HepG2 (cell line): ENCODE results near the gene RPL41. TPM values are rescaled to one million over a fixed set of nuclear protein-coding genes. Genes with fewer than 3 reads are reported as not detected.
A peak's percentile ranks its signal among the peaks of the same experiment; 100 is the strongest.

Experiments
- ATAC-seq: fragments of 200-7000 bp; cut with Tn5 transposase; 3 replicates; pipeline ENCODE4 v1.9.1; 2020; ENCODE audit warnings: mild to moderate bottlenecking, moderate library complexity
- BruUV-seq: library from RNA; stranded (reverse); fragments of 400-500 nt; replicated peaks from 2 replicates; lab custom pipeline; 2021; lab: Mats Ljungman, UMichigan
- CTCF ChIA-PET: fragments of 300-600 bp; formaldehyde crosslinking; extraction: SDS; loops from one replicate; lab custom pipeline; 2021; ENCODE audit warnings: low total read pairs, inconsistent platforms, low intra/inter-chr PET ratio; lab: Yijun Ruan, JAX
- POLR2A ChIA-PET: fragments of 350-600 bp; sonication (Branson Sonifier 250); formaldehyde crosslinking; loops from one replicate; lab custom pipeline; 2020; ENCODE audit warnings: antibody characterized with exemption, inconsistent platforms; lab: Yijun Ruan, JAX
- DNase-seq: peaks from one replicate; pipeline ENCODE4 v3.0.0-alpha.2; 2015; ENCODE audit warnings: low spot score
- FAIRE-seq: peaks from 3 replicates; lab custom pipeline; 2011; peaks lifted over from hg19 to GRCh38; lab: Jason Lieb, UNC
- H2AFZ ChIP-seq: one replicate; pipeline ENCODE4 v1.6.1; 2011; ENCODE audit warnings: low read length, inconsistent platforms
- H3K27ac ChIP-seq: fragments of 300-600 bp; 3 replicates; pipeline ENCODE4 v1.8.0; 2011; ENCODE audit warnings: mixed run types, mild to moderate bottlenecking, mixed read lengths, low read length, inconsistent platforms; ENCODE audit not compliant: insufficient read depth; ENCODE audit errors: extremely low read length
- H3K27me3 ChIP-seq, 2 experiments: fragments of 200-600 bp in 1 of 2; 2 replicates in 1 of 2; 3 replicates in 1 of 2; pipeline versions ENCODE4 v1.6.0 to v1.8.0; 2011; ENCODE audit warnings: low read length in 2 of 2, mild to moderate bottlenecking in 2 of 2, moderate library complexity in 2 of 2, inconsistent platforms in 1 of 2; ENCODE audit not compliant: insufficient read depth in 2 of 2, control insufficient read depth in 1 of 2
- H3K36me3 ChIP-seq, 2 experiments: fragments of 200-600 bp in 1 of 2; replicated peaks in 1 of 2; 2 replicates in 1 of 2; 3 replicates in 1 of 2; pipeline versions ENCODE4 v1.5.1 to v1.8.0; 2011; ENCODE audit warnings: low read length in 2 of 2, inconsistent platforms in 1 of 2; ENCODE audit not compliant: insufficient read depth in 2 of 2, control insufficient read depth in 1 of 2
- H3K4me1 ChIP-seq: 2 replicates; pipeline ENCODE4 v1.5.1; 2012; ENCODE audit warnings: low read length, inconsistent platforms; ENCODE audit not compliant: insufficient read depth
- H3K4me2 ChIP-seq: 2 replicates; pipeline ENCODE4 v1.6.0; 2011; ENCODE audit warnings: low read depth, low read length, inconsistent platforms
- H3K4me3 ChIP-seq, 3 experiments: fragments of 200-600 bp in 1 of 3; sonication (generic), shearing (Covaris generic) in 1 of 3; replicated peaks in 1 of 3; 2 replicates each; pipeline ENCODE4 v1.5.1; 2011 to 2016; ENCODE audit warnings: low read length in 3 of 3, inconsistent platforms in 2 of 3, low read depth in 2 of 3, mild to moderate bottlenecking in 2 of 3, control low read depth in 1 of 3, mixed read lengths in 1 of 3; ENCODE audit not compliant: insufficient read depth in 1 of 3
- H3K79me2 ChIP-seq: one replicate; pipeline ENCODE4 v1.6.1; 2011; ENCODE audit warnings: low read length, inconsistent platforms; ENCODE audit not compliant: insufficient read depth
- H3K9ac ChIP-seq: 2 replicates; pipeline ENCODE4 v1.6.0; 2011; ENCODE audit warnings: mild to moderate bottlenecking, low read depth, low read length, inconsistent platforms; ENCODE audit not compliant: insufficient read depth
- H3K9me3 ChIP-seq: 2 replicates; pipeline ENCODE4 v1.5.1; 2012; ENCODE audit warnings: mild to moderate bottlenecking, low read length
- H4K20me1 ChIP-seq: 2 replicates; pipeline ENCODE4 v1.6.0; 2011; ENCODE audit warnings: inconsistent platforms, mild to moderate bottlenecking, low read length, moderate library complexity; ENCODE audit not compliant: insufficient read depth
- ARHGAP35 ChIP-seq: sonication (generic); formaldehyde crosslinking; IDR thresholded peaks from 2 replicates; pipeline ENCODE4 v1.9.0; 2022; ENCODE audit warnings: mild to moderate bottlenecking, inconsistent platforms, moderate library complexity, missing genetic modification reagents, borderline replicate concordance
- BHLHE40 ChIP-seq: IDR thresholded peaks from 2 replicates; pipeline ENCODE4 v1.6.1; 2011; ENCODE audit warnings: low read length, improper control_type of control experiment
- GATAD2A ChIP-seq: IDR thresholded peaks from 2 replicates; pipeline ENCODE4 v1.6.1; 2016
- ISL2 ChIP-seq: sonication (generic); formaldehyde crosslinking; IDR thresholded peaks from 2 replicates; pipeline ENCODE4 v1.5.0; 2020; ENCODE audit warnings: missing genetic modification reagents
- MTA1 ChIP-seq: sonication (generic); formaldehyde crosslinking; IDR thresholded peaks from 2 replicates; pipeline ENCODE4 v1.4.0; 2020; ENCODE audit warnings: missing genetic modification reagents, mild to moderate bottlenecking, borderline replicate concordance
- NCOA1 ChIP-seq: sonication (generic); formaldehyde crosslinking; IDR thresholded peaks from 2 replicates; pipeline ENCODE4 v1.9.0; 2021; ENCODE audit warnings: missing genetic modification reagents
- NR2F2 ChIP-seq: IDR thresholded peaks from 2 replicates; pipeline ENCODE4 v1.6.1; 2012; ENCODE audit warnings: low read depth, inconsistent platforms, borderline replicate concordance
- NR3C1 ChIP-seq: sonication (generic); formaldehyde crosslinking; IDR thresholded peaks from 2 replicates; pipeline ENCODE4 v1.4.0; 2020; ENCODE audit warnings: missing genetic modification reagents
- POGK ChIP-seq: sonication (generic); formaldehyde crosslinking; conservative IDR thresholded peaks from 2 replicates; pipeline ENCODE4 v1.8.0; 2022; ENCODE audit warnings: mild to moderate bottlenecking, moderate library complexity, missing genetic modification reagents
- SMAD9 ChIP-seq: sonication (generic); formaldehyde crosslinking; IDR thresholded peaks from 2 replicates; pipeline ENCODE4 v1.5.1; 2020; ENCODE audit warnings: mild to moderate bottlenecking, missing genetic modification reagents
- SOX13 ChIP-seq, 3 experiments: fragments of 450-650 bp in 1 of 3; sonication (generic) in 1 of 3; formaldehyde crosslinking in 1 of 3; IDR thresholded peaks in 2 of 3; conservative IDR thresholded peaks in 1 of 3; 2 replicates each; pipeline versions ENCODE4 v1.5.0 to v1.6.1; 2016 to 2020; ENCODE audit warnings: antibody characterized with exemption in 1 of 3, mild to moderate bottlenecking in 1 of 3, missing compliant biosample characterization in 1 of 3, missing genetic modification reagents in 1 of 3, moderate library complexity in 1 of 3
- TGIF2 ChIP-seq: IDR thresholded peaks from 2 replicates; pipeline ENCODE4 v1.6.1; 2016; ENCODE audit warnings: control low read depth, missing compliant biosample characterization
- ZFX ChIP-seq: sonication (generic); formaldehyde crosslinking; IDR thresholded peaks from 2 replicates; pipeline ENCODE4 v1.4.0; 2020; ENCODE audit warnings: mild to moderate bottlenecking, low read depth, missing genetic modification reagents, moderate library complexity
- ZMYM2 ChIP-seq: sonication (generic); formaldehyde crosslinking; IDR thresholded peaks from 2 replicates; pipeline ENCODE4 v1.8.0; 2022; ENCODE audit warnings: mild to moderate bottlenecking, missing genetic modification reagents
- ZNF121 ChIP-seq: sonication (generic); formaldehyde crosslinking; IDR thresholded peaks from 2 replicates; pipeline ENCODE4 v1.5.0; 2020; ENCODE audit warnings: mild to moderate bottlenecking, missing genetic modification reagents
- ZNF605 ChIP-seq: sonication (generic); formaldehyde crosslinking; IDR thresholded peaks from 2 replicates; pipeline ENCODE4 v1.8.0; 2022; ENCODE audit warnings: mild to moderate bottlenecking, missing genetic modification reagents
- ZNF747 ChIP-seq: sonication (generic); formaldehyde crosslinking; IDR thresholded peaks from 2 replicates; pipeline ENCODE4 v1.8.1; 2023; ENCODE audit warnings: missing genetic modification reagents, mild to moderate bottlenecking, borderline replicate concordance
- WGBS: methylation state at CpG from one replicate; pipeline ENCODE4 v1.1.6; 2017; ENCODE audit warnings: low lambda C conversion rate; 5-methylcytosine and 5-hydroxymethylcytosine counted together
- in situ Hi-C: cut with HindIII; loops from 2 replicates; pipeline ENCODE4 v1.10.0; 2017; ENCODE audit warnings: low pct_unique_long_range_greater_than_20kb; ENCODE audit not compliant: extremely low pct_ligation_motif_present
- intact Hi-C: fragments of 100-400 bp; cut with micrococcal nuclease; formaldehyde crosslinking; loops from one replicate; pipeline ENCODE4 v1.10.0; 2022; ENCODE audit not compliant: unreplicated experiment
- polyA plus RNA-seq, 8 experiments: library from polyadenylated mRNA; depleted of rRNA in 3 of 8; stranded (reverse) in 7 of 8; unstranded in 1 of 8; fragments of >200 nt; fragmentation: Illumina TruSeq in 4 of 8; extraction: Trizol in 4 of 8; gene quantifications; 2 replicates each; pipeline versions ENCODE4 v1.2.1 to v1.2.3, GENCODE V29; 2011 to 2016; ENCODE audit warnings: low read depth in 4 of 8, missing spikeins in 1 of 8, mixed read lengths in 1 of 8; ENCODE audit not compliant: insufficient read depth in 1 of 8
- total RNA-seq, 5 experiments: library from RNA; depleted of rRNA; stranded (reverse); fragments of >200 nt; fragmentation: Illumina TruSeq; extraction: Trizol; gene quantifications; 2 replicates each; pipeline ENCODE4 v1.2.3, GENCODE V29; 2016; ENCODE audit warnings: low read depth in 1 of 5
- TF ChIP-seq, protein P1 (sequence below): sonication (generic); formaldehyde crosslinking; conservative IDR thresholded peaks from 2 replicates; pipeline ENCODE4 v1.8.1; 2023; ENCODE audit warnings: missing genetic modification reagents

RPL41 gene
- total and polyA plus RNA-seq, 2 of the 13 experiments (the other 11 are each of a cell fraction or from before 2014, with no cell fraction given) = 4,012 to 7,670 TPM

- intact Hi-C loops = loop anchor here (2.0 kb wide), 1 partner anchor 34 kb away; the partner anchor contains the start of gene ZC3H10
- Histone ChIP-seq H3K9ac (peak overlapping the region; percentile 76), H3K9me3 (no peaks in the 10 kb centered on the region), H4K20me1 (no peaks in the 10 kb centered on the region), H3K79me2 (peaks cover 15% of the 10 kb centered on the region), H3K4me3 (peak overlapping the region; percentile 79 to 86 (median 82)), H3K4me2 (peak overlapping the region; percentile 82), H3K4me1 (peaks cover 43% of the 10 kb centered on the region), H2AFZ (no peak overlapping the region), H3K36me3 (0 out of 5 replicates have a peak, but pooled peaks cover 0 to 1% of the 10 kb centered on the region in 2 experiments), H3K27me3 (no peaks in the 10 kb centered on the region; a peak in 1 of 5 replicates), H3K27ac (peak overlapping the region; percentile 89)
- DNase-seq (no peak), ATAC-seq (peak; percentile 1; the same call in 2 of the 3 replicates), FAIRE-seq (no peak)
- TSS peak; percentile 72 for BruUV-seq
- ChIA-PET CTCF (interaction anchor here (1.6 kb wide), 1 partner anchor 27 kb away, joined by 5 read pairs; no protein-coding TSS in a partner anchor), POLR2A (interaction anchor here (1.4 to 3.8 kb wide), 2 partner anchors 26 to 35 kb away, joined by 3 to 42 read pairs; partner anchors contain the start of genes ESYT1 and ZC3H10)
- WGBS = 3% methylated on average over 8 of the region's 8 CpGs
- in situ Hi-C loops = no loop called here
- TF ChIP-seq ZNF605 (CRISPR knock-in tag) (0 out of 2 replicates have a peak, but pooled peaks have one; percentile 24), MTA1 (CRISPR knock-in tag) (no peak), ZMYM2 (CRISPR knock-in tag) (no peak), TGIF2 (no peak), ZNF747 (0 out of 2 replicates have a peak, but pooled peaks have one; percentile 8), NR2F2 (no peak), ARHGAP35 (CRISPR knock-in tag) (0 out of 2 replicates have a peak, but pooled peaks have one; percentile 14), GATAD2A (CRISPR knock-in tag) (0 out of 2 replicates have a peak, but pooled peaks have one; percentile 14), NR3C1 (no peak), BHLHE40 (no peak), SMAD9 (CRISPR knock-in tag) (no peak), ZNF121 (CRISPR knock-in tag) (no peak), ISL2 (CRISPR knock-in tag) (no peak), SOX13 (IDR thresholded peaks at IDR 0.05) (no peak), SOX13 (CRISPR knock-in tag; conservative IDR thresholded peaks at IDR 0.05 in 1 of 2, IDR thresholded peaks at IDR 0.05 in 1 of 2) (peak in 1 of 2 experiments; percentile 64; a peak in 2 of 4 replicates), POGK (0 out of 2 replicates have a peak, but pooled peaks have one; percentile 0), ZFX (peak; percentile 11; the same call in 1 of the 2 replicates), NCOA1 (CRISPR knock-in tag) (0 out of 2 replicates have a peak, but pooled peaks have one; percentile 30)
- TF ChIP-seq, protein P1, sequence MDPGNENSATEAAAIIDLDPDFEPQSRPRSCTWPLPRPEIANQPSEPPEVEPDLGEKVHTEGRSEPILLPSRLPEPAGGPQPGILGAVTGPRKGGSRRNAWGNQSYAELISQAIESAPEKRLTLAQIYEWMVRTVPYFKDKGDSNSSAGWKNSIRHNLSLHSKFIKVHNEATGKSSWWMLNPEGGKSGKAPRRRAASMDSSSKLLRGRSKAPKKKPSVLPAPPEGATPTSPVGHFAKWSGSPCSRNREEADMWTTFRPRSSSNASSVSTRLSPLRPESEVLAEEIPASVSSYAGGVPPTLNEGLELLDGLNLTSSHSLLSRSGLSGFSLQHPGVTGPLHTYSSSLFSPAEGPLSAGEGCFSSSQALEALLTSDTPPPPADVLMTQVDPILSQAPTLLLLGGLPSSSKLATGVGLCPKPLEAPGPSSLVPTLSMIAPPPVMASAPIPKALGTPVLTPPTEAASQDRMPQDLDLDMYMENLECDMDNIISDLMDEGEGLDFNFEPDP (CRISPR knock-in tag) = no peak
Measured at GRCh38 chr12:56152756-56153677, 36.6 kb downstream of the RPL41 start.
